ENCODE data around the gene RPS23.

Gene RPS23

GRCh38 chr5:82244854-82245635 lies 33.1 kb downstream of the RPS23 start:
- DNase-seq (ENCODE audit: low read depth): no peak

GRCh38 chr5:82244151-82244550 lies 34.0 kb downstream of the RPS23 start:
- no peak for DNase-seq (ENCODE audit: low read depth)

- DNase-seq (ENCODE audit: low read depth): no peak
These were observed 43.3 kb downstream of the RPS23 start for GRCh38 chr5:82234885-82235284.

- peak; percentile 28 for DNase-seq (ENCODE audit: low read depth)
These were observed 52.5 kb downstream of the RPS23 start for GRCh38 chr5:82225525-82226172.

All from activated T-helper 9 cell treated with anti-CD3 and anti-CD28 coated beads, Interleukin-2, amount 50 U/mL, for 16 hours (primary cell).